ENCODE data around the gene ADGRD1. TPM values are rescaled to one million over a fixed set of nuclear protein-coding genes. Genes with fewer than 3 reads are reported as not detected.

ADGRD1 gene
- total and polyA plus RNA-seq, 2 of the 8 experiments (the other 6 are each of a cell fraction or from before 2014, with no cell fraction given): 0.36 to 0.48 TPM

GRCh38 chr12:130966443-130967030, 12.8 kb downstream of the ADGRD1 start:
- CTCF ChIA-PET (ENCODE audit: partially characterized antibody): interaction anchor here (1.2 to 1.8 kb wide), 3 partner anchors 11 to 150 kb away, joined by 3 to 4 read pairs (median 3); no protein-coding TSS in a partner anchor
- H3K23ac ChIP-seq (ENCODE audit: insufficient read length): no peak overlapping the region
- H3K27ac ChIP-seq (ENCODE audit: low read depth, low read length): no peak overlapping the region
- H3K14ac ChIP-seq (ENCODE audit: insufficient read length): no peak overlapping the region
- H2BK120ac ChIP-seq (replicated peaks; ENCODE audit: low read depth, low read length): no peak overlapping the region
- H2BK12ac ChIP-seq (ENCODE audit: low read depth, low read length): no peak overlapping the region
- H2BK5ac ChIP-seq (ENCODE audit: low read depth, low read length): no peak overlapping the region
- no peak overlapping the region for H3K4ac ChIP-seq (replicated peaks; ENCODE audit: insufficient read length, low read depth, low read length)
- no peak overlapping the region for H2AK5ac ChIP-seq (ENCODE audit: low read depth, low read length)
- no peak overlapping the region for H4K5ac ChIP-seq (ENCODE audit: insufficient read length, low read depth, low read length)
- no peaks in the 10 kb centered on the region for H3K4me1 ChIP-seq (replicated peaks in 1 of 4; ENCODE audit: control insufficient read depth in 3 of 4, insufficient read depth in 4 of 4, low read length in 3 of 4)
- no peaks in the 10 kb centered on the region for H3K27me3 ChIP-seq (replicated peaks in 1 of 4; ENCODE audit: control insufficient read depth in 3 of 4, extremely low read depth in 1 of 4, insufficient read depth in 3 of 4, low read length in 3 of 4)
- FAIRE-seq (no peak), DNase-seq (ENCODE audit: low read depth in 1 of 2, low spot score in 2 of 2) (no peak)
- H3K4me3 ChIP-seq (ENCODE audit: extremely low read depth in 1 of 4, insufficient read depth in 2 of 4, low read depth in 3 of 4, low read length in 4 of 4): no peak overlapping the region
- H2BK15ac ChIP-seq (ENCODE audit: low read length): no peak overlapping the region
- WGBS, 2 experiments (ENCODE audit: extremely low coverage in 1 of 2, insufficient coverage in 1 of 2, insufficient read length in 1 of 2, insufficient replicate concordance in 2 of 2, low coverage in 1 of 2, low lambda C conversion rate in 2 of 2, missing lambda C conversion rate in 1 of 2): 92% methylated on average over 15 of the region's 15 CpGs; no CpG with 5 or more reads in 1 of the 2 experiments
- no peak overlapping the region for H3K56ac ChIP-seq (replicated peaks; ENCODE audit: insufficient read length, low read depth, low read length)
- no peaks in the 10 kb centered on the region for H3K9me3 ChIP-seq (ENCODE audit: insufficient read depth in 2 of 2, low read depth in 1 of 2, low read length in 1 of 2)
- H3K9ac ChIP-seq (replicated peaks in 1 of 4; ENCODE audit: extremely low read depth in 1 of 4, low read depth in 3 of 4, low read length in 3 of 4): no peak overlapping the region
- TF ChIP-seq RBBP5 (IDR thresholded peaks at IDR 0.05; ENCODE audit: borderline replicate concordance, low read depth, low read length): no peak
- no peak for TF ChIP-seq HDAC2 (IDR thresholded peaks at IDR 0.05; ENCODE audit: borderline replicate concordance in 1 of 2, low read depth in 2 of 2, low read length in 2 of 2)
- no peak for TF ChIP-seq BCL11A (IDR thresholded peaks at IDR 0.05; ENCODE audit: low read depth in 2 of 2, low read length in 2 of 2)
- H2AFZ ChIP-seq (ENCODE audit: low read length): no peak overlapping the region
- H3K4me2 ChIP-seq (ENCODE audit: insufficient read depth in 1 of 2, low read depth in 2 of 2, low read length in 2 of 2): no peak overlapping the region
- no peaks in the 10 kb centered on the region for H3K79me2 ChIP-seq (ENCODE audit: control insufficient read depth in 1 of 2, insufficient read depth in 2 of 2, low read length in 2 of 2)
- H2BK20ac ChIP-seq (ENCODE audit: low read length): no peak overlapping the region
- no peaks in the 10 kb centered on the region for H3K79me1 ChIP-seq (ENCODE audit: low read depth, low read length)
- H3K23me2 ChIP-seq (ENCODE audit: low read depth, low read length): no peaks in the 10 kb centered on the region
- POLR2A ChIA-PET (ENCODE audit: partially characterized antibody): interaction anchor here (1.6 kb wide), 1 partner anchor 41 kb away, joined by 4 read pairs; no protein-coding TSS in a partner anchor
- no peak overlapping the region for H3K18ac ChIP-seq (ENCODE audit: extremely low read depth, low read length)
- H3K36me3 ChIP-seq (ENCODE audit: control insufficient read depth in 2 of 4, insufficient read depth in 4 of 4, low read length in 3 of 4): no peaks in the 10 kb centered on the region
- H4K91ac ChIP-seq (replicated peaks; ENCODE audit: insufficient read length, low read length): no peak overlapping the region
- H4K20me1 ChIP-seq (replicated peaks in 1 of 2; ENCODE audit: control insufficient read depth in 1 of 2, insufficient read depth in 2 of 2, low read length in 2 of 2): no peaks in the 10 kb centered on the region
- no peak overlapping the region for H4K8ac ChIP-seq (ENCODE audit: extremely low read depth, insufficient read depth, low read length)

All from H1 (cell line).